Activated gamma-delta T cell treated with Interleukin-2 at 50 U/mL for 16 hours (primary cell): ENCODE measurements around the gene TEKT3.

ENCODE experiments used
- DNase-seq: peaks from one replicate; pipeline ENCODE4 v3.0.0-alpha.2; 2020

The TEKT3 gene

GRCh38 chr17:15263206-15263579 is 78.2 kb downstream of the TEKT3 start:
- no peak for DNase-seq

- DNase-seq = no peak
Measured at GRCh38 chr17:15262291-15263205, 78.8 kb downstream of the TEKT3 start.

- no peak for DNase-seq
Measured at GRCh38 chr17:15261802-15262290, 79.6 kb downstream of the TEKT3 start.

- no peak for DNase-seq
Measured at GRCh38 chr17:15261258-15261801, 80.1 kb downstream of the TEKT3 start.

- peak; percentile 21 for DNase-seq
Measured at GRCh38 chr17:15260376-15261257, 80.8 kb downstream of the TEKT3 start.

GRCh38 chr17:15257796-15258512 is 83.4 kb downstream of the TEKT3 start:
- no peak for DNase-seq

GRCh38 chr17:15257258-15257788 is 84.1 kb downstream of the TEKT3 start:
- DNase-seq = peak; percentile 42

GRCh38 chr17:15256689-15257088 is 84.7 kb downstream of the TEKT3 start:
- DNase-seq = no peak

- no peak for DNase-seq
Measured at GRCh38 chr17:15255713-15256454, 85.5 kb downstream of the TEKT3 start.
